Measurements from ENCODE around the gene HSF2BP. TPM values are rescaled to one million over a fixed set of nuclear protein-coding genes. Genes with fewer than 3 reads are reported as not detected.
"Not testable (repeated sequence)": the region's sequence is repeated elsewhere in the genome, so short reads cannot be mapped to it uniquely, and the experiment has no call there.

HSF2BP gene
- total RNA-seq, 1 experiment from 2014 or later = 10.9 TPM

DNA sequence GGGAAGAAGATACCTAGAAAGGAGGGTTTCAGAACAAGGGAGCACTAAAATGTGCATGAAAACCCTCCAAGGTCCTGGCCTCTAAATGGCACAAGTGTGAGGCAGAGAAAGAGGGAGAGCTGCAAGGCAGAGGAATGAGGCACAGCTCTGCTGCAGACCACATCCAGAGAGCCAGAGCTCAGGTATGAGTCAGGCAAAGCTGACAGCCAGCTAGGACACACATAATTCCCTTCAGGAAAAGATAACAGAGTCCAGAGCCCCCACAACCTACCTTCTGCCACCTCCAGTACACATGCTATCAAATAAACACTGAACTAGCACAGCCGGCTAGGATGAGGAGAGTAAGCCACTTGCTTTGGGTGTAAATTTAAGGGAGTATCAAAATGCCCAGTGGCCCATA lies 62.2 kb downstream of the HSF2BP start:
- peak overlapping the region; percentile 65 for H3K27ac Mint-ChIP-seq (ENCODE audit: unreplicated experiment)
- no peak for DNase-seq
- peaks cover 37% of the 10 kb centered on the region for H3K4me1 ChIP-seq
- intact Hi-C loops (cut with micrococcal nuclease; ENCODE audit: unreplicated experiment) = no loop called here
- H3K36me3 Mint-ChIP-seq (ENCODE audit: insufficient read depth, unreplicated experiment) = no peaks in the 10 kb centered on the region
- H3K27me3 ChIP-seq (replicated peaks; ENCODE audit: control insufficient read depth, insufficient read depth, low read length) = no peaks in the 10 kb centered on the region
- TF ChIP-seq, protein P1, sequence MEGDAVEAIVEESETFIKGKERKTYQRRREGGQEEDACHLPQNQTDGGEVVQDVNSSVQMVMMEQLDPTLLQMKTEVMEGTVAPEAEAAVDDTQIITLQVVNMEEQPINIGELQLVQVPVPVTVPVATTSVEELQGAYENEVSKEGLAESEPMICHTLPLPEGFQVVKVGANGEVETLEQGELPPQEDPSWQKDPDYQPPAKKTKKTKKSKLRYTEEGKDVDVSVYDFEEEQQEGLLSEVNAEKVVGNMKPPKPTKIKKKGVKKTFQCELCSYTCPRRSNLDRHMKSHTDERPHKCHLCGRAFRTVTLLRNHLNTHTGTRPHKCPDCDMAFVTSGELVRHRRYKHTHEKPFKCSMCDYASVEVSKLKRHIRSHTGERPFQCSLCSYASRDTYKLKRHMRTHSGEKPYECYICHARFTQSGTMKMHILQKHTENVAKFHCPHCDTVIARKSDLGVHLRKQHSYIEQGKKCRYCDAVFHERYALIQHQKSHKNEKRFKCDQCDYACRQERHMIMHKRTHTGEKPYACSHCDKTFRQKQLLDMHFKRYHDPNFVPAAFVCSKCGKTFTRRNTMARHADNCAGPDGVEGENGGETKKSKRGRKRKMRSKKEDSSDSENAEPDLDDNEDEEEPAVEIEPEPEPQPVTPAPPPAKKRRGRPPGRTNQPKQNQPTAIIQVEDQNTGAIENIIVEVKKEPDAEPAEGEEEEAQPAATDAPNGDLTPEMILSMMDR (IDR thresholded peaks at IDR 0.05; ENCODE audit: insufficient read depth in 1 of 2, low read depth in 1 of 2, low read length in 1 of 2, severe bottlenecking in 1 of 2, unreplicated experiment in 1 of 2) = no peak
- H3K36me3 ChIP-seq (ENCODE audit: control insufficient read depth, insufficient read depth, low read length) = no peaks in the 10 kb centered on the region
- no peak overlapping the region for H3K4me3 Mint-ChIP-seq (ENCODE audit: unreplicated experiment)
- H3K4me1 Mint-ChIP-seq (ENCODE audit: low read depth, unreplicated experiment) = peaks cover 43% of the 10 kb centered on the region
- ChIA-PET POLR2A (no interaction called here), CTCF (interaction anchor here (0.6 kb wide), 1 partner anchor 13 kb away, joined by 3 read pairs; no protein-coding TSS in a partner anchor)
- no TSS peak for BruUV-seq (replicated peaks)
- H3K9me3 ChIP-seq = 0 out of 2 replicates have a peak, but pooled peaks cover 3% of the 10 kb centered on the region
- no peaks in the 10 kb centered on the region for H3K27me3 Mint-ChIP-seq (ENCODE audit: insufficient read depth, unreplicated experiment)
- no peak overlapping the region for H3K4me3 ChIP-seq (ENCODE audit: low read depth, low read length)
- H3K9me3 Mint-ChIP-seq (ENCODE audit: unreplicated experiment) = no peaks in the 10 kb centered on the region

DNA sequence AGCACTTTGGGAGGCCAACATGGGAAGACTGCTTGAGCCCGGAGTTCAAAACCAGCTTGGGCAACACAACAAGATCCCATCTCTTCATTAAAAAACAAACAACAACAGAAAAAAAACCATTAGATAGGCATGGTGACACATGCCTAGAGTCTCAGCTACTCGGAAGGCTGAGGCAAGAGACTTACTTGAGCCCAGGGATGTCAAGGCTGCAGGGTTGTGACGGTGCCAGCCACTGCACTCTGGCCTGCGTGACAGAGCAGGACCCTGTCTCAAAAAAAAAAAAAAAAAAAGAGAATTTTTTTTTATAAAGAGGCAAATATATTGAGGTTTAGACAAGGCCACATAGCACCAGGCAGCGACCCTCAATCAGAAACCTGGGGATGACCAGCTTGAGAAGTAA lies 62.7 kb downstream of the HSF2BP start:
- H3K9me3 Mint-ChIP-seq (ENCODE audit: unreplicated experiment) = no peaks in the 10 kb centered on the region
- intact Hi-C loops (cut with micrococcal nuclease; ENCODE audit: unreplicated experiment) = no loop called here
- H3K4me1 ChIP-seq = peaks cover 41% of the 10 kb centered on the region
- TF ChIP-seq, protein P1 (IDR thresholded peaks at IDR 0.05; ENCODE audit: insufficient read depth in 1 of 2, low read depth in 1 of 2, low read length in 1 of 2, severe bottlenecking in 1 of 2, unreplicated experiment in 1 of 2) = no peak
- POLR2A ChIA-PET = no interaction called here
- no peaks in the 10 kb centered on the region for H3K36me3 ChIP-seq (ENCODE audit: control insufficient read depth, insufficient read depth, low read length)
- BruUV-seq (replicated peaks) = no TSS peak
- no peaks in the 10 kb centered on the region for H3K36me3 Mint-ChIP-seq (ENCODE audit: insufficient read depth, unreplicated experiment)
- CTCF ChIA-PET = no interaction called here
- H3K4me3 Mint-ChIP-seq (ENCODE audit: unreplicated experiment) = no peak overlapping the region
- DNase-seq = no peak
- H3K27me3 Mint-ChIP-seq (ENCODE audit: insufficient read depth, unreplicated experiment) = no peaks in the 10 kb centered on the region
- 0 out of 2 replicates have a peak, but pooled peaks cover 3% of the 10 kb centered on the region for H3K9me3 ChIP-seq
- H3K27me3 ChIP-seq (replicated peaks; ENCODE audit: control insufficient read depth, insufficient read depth, low read length) = no peaks in the 10 kb centered on the region
- no peak overlapping the region for H3K4me3 ChIP-seq (ENCODE audit: low read depth, low read length)
- H3K4me1 Mint-ChIP-seq (ENCODE audit: low read depth, unreplicated experiment) = peaks cover 47% of the 10 kb centered on the region
- peak overlapping the region; percentile 65 for H3K27ac Mint-ChIP-seq (ENCODE audit: unreplicated experiment)

DNA sequence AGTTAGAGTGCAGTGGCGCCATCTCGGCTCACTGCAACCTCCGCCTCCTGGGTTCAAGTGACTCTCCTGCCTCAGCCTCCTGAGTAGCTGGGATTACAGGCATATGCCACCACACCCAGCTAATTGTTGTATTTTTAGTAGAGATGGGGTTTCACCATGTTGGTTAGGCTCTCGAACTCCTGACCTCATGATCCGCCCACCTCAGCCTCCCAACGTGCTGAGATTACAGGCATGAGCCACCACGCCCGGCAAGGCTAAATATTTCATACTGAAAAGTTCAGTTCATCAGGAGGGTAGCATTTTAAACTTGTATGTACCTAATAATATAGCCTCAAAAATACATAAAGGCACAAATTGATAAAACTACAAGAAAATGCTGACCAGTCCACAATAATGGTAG lies 63.5 kb downstream of the HSF2BP start:
- BruUV-seq (replicated peaks); H3K27me3 ChIP-seq (replicated peaks; ENCODE audit: control insufficient read depth, insufficient read depth, low read length); H3K9me3 ChIP-seq; H3K4me3 Mint-ChIP-seq (ENCODE audit: unreplicated experiment); intact Hi-C loops (cut with micrococcal nuclease; ENCODE audit: unreplicated experiment); DNase-seq; H3K9me3 Mint-ChIP-seq (ENCODE audit: unreplicated experiment); H3K36me3 ChIP-seq (ENCODE audit: control insufficient read depth, insufficient read depth, low read length); H3K36me3 Mint-ChIP-seq (ENCODE audit: insufficient read depth, unreplicated experiment); POLR2A ChIA-PET; H3K27ac Mint-ChIP-seq (ENCODE audit: unreplicated experiment); H3K4me3 ChIP-seq (ENCODE audit: low read depth, low read length); H3K27me3 Mint-ChIP-seq (ENCODE audit: insufficient read depth, unreplicated experiment); CTCF ChIA-PET: not testable (repeated sequence)
- H3K4me1 Mint-ChIP-seq (ENCODE audit: low read depth, unreplicated experiment) = peaks cover 52% of the 10 kb centered on the region
- H3K4me1 ChIP-seq = peaks cover 50% of the 10 kb centered on the region

DNA sequence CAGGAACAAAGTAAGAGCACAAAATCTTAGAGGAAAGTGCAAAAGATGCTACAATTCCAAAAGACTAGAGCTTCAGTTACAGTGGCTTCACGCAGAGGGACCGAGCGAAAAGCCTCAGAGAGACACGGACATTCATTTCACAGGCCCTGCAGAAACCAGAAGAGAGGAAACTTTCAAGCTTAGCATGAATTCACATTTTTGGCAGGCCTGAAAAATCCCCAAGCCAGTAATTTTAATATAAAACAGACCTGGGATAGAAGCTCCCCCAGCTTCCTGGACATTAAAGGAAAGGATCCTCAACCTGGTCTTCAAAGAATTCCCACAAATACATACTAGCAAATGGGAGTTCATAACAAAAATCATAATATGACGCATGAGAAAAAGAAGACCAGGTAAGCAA lies 66.2 kb downstream of the HSF2BP start:
- no peaks in the 10 kb centered on the region for H3K27me3 ChIP-seq (replicated peaks; ENCODE audit: control insufficient read depth, insufficient read depth, low read length)
- H3K4me3 ChIP-seq (ENCODE audit: low read depth, low read length) = no peak overlapping the region
- no peaks in the 10 kb centered on the region for H3K36me3 ChIP-seq (ENCODE audit: control insufficient read depth, insufficient read depth, low read length)
- Mint-ChIP-seq H3K4me1 (ENCODE audit: low read depth, unreplicated experiment) (peaks cover 75% of the 10 kb centered on the region), H3K27ac (ENCODE audit: unreplicated experiment) (peak overlapping the region; percentile 33), H3K36me3 (ENCODE audit: insufficient read depth, unreplicated experiment) (peaks cover 6% of the 10 kb centered on the region), H3K9me3 (ENCODE audit: unreplicated experiment) (peaks cover 9% of the 10 kb centered on the region), H3K27me3 (ENCODE audit: insufficient read depth, unreplicated experiment) (no peaks in the 10 kb centered on the region), H3K4me3 (ENCODE audit: unreplicated experiment) (no peak overlapping the region)
- H3K9me3 ChIP-seq = 0 out of 2 replicates have a peak, but pooled peaks cover 3% of the 10 kb centered on the region
- intact Hi-C loops (cut with micrococcal nuclease; ENCODE audit: unreplicated experiment) = no loop called here
- ChIA-PET CTCF (no interaction called here), POLR2A (no interaction called here)
- BruUV-seq (replicated peaks) = no TSS peak
- H3K4me1 ChIP-seq = peaks cover 68% of the 10 kb centered on the region
- DNase-seq = no peak
- TF ChIP-seq, protein P1 (IDR thresholded peaks at IDR 0.05; ENCODE audit: insufficient read depth in 1 of 2, low read depth in 1 of 2, low read length in 1 of 2, severe bottlenecking in 1 of 2, unreplicated experiment in 1 of 2) = no peak

Measured in Caco-2 (cell line).